Measurements from ENCODE around the gene TMEM63C. TPM values are rescaled to one million over a fixed set of nuclear protein-coding genes. Genes with fewer than 3 reads are reported as not detected.

Gene TMEM63C
- total RNA-seq, 1 donor from 2014 or later = 39.9 TPM

- DNase-seq = peak; percentile 57
- Mint-ChIP-seq H3K9me3 (ENCODE audit: unreplicated experiment) (peaks cover 5% of the 10 kb centered on the region), H3K36me3 (ENCODE audit: unreplicated experiment) (peaks cover 4% of the 10 kb centered on the region), H3K27ac (ENCODE audit: unreplicated experiment) (peak overlapping the region; percentile 22), H3K4me3 (ENCODE audit: unreplicated experiment) (no peak overlapping the region), H3K4me1 (ENCODE audit: low read depth, unreplicated experiment) (peaks cover 7% of the 10 kb centered on the region), H3K27me3 (ENCODE audit: unreplicated experiment) (peaks cover 6% of the 10 kb centered on the region)
- TF ChIP-seq, protein P1, sequence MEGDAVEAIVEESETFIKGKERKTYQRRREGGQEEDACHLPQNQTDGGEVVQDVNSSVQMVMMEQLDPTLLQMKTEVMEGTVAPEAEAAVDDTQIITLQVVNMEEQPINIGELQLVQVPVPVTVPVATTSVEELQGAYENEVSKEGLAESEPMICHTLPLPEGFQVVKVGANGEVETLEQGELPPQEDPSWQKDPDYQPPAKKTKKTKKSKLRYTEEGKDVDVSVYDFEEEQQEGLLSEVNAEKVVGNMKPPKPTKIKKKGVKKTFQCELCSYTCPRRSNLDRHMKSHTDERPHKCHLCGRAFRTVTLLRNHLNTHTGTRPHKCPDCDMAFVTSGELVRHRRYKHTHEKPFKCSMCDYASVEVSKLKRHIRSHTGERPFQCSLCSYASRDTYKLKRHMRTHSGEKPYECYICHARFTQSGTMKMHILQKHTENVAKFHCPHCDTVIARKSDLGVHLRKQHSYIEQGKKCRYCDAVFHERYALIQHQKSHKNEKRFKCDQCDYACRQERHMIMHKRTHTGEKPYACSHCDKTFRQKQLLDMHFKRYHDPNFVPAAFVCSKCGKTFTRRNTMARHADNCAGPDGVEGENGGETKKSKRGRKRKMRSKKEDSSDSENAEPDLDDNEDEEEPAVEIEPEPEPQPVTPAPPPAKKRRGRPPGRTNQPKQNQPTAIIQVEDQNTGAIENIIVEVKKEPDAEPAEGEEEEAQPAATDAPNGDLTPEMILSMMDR (IDR thresholded peaks at IDR 0.05; ENCODE audit: partially characterized antibody, unreplicated experiment) = no peak
Measured at GRCh38 chr14:77240336-77240915, 58.8 kb downstream of the TMEM63C start.

GRCh38 chr14:77241955-77242354 is 60.4 kb downstream of the TMEM63C start:
- Mint-ChIP-seq H3K36me3 (ENCODE audit: unreplicated experiment) (peaks cover 4% of the 10 kb centered on the region), H3K4me1 (ENCODE audit: low read depth, unreplicated experiment) (peaks cover 7% of the 10 kb centered on the region), H3K4me3 (ENCODE audit: unreplicated experiment) (no peak overlapping the region), H3K27me3 (ENCODE audit: unreplicated experiment) (peaks cover 6% of the 10 kb centered on the region), H3K9me3 (ENCODE audit: unreplicated experiment) (peaks cover 5% of the 10 kb centered on the region), H3K27ac (ENCODE audit: unreplicated experiment) (peak overlapping the region; percentile 28)
- TF ChIP-seq, protein P1 (IDR thresholded peaks at IDR 0.05; ENCODE audit: partially characterized antibody, unreplicated experiment) = no peak
- DNase-seq = no peak

DNA sequence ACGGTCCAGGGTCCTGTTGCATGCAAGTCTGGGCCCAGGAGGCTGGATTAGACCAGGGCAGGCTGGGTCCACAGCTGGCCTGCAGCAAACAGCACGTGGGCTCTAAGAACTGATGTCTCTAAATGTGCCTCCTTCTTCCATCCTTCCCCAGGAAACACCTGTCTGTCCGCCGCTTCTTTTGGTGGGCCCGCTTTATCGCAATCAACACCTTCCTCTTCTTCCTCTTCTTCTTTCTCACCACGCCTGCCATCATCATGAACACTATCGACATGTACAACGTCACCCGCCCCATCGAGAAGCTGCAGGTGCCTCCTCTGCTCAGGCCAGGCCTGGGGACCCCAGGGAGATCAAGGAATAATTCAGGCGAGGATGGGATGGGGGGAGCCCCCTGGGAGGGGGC is 61.2 kb downstream of the TMEM63C start:
- DNase-seq = no peak
- Mint-ChIP-seq H3K36me3 (ENCODE audit: unreplicated experiment) (peaks cover 4% of the 10 kb centered on the region), H3K4me1 (ENCODE audit: low read depth, unreplicated experiment) (peaks cover 7% of the 10 kb centered on the region), H3K27me3 (ENCODE audit: unreplicated experiment) (peaks cover 6% of the 10 kb centered on the region), H3K27ac (ENCODE audit: unreplicated experiment) (no peak overlapping the region), H3K9me3 (ENCODE audit: unreplicated experiment) (peaks cover 5% of the 10 kb centered on the region), H3K4me3 (ENCODE audit: unreplicated experiment) (no peak overlapping the region)
- TF ChIP-seq, protein P1 (IDR thresholded peaks at IDR 0.05; ENCODE audit: partially characterized antibody, unreplicated experiment) = no peak

DNA sequence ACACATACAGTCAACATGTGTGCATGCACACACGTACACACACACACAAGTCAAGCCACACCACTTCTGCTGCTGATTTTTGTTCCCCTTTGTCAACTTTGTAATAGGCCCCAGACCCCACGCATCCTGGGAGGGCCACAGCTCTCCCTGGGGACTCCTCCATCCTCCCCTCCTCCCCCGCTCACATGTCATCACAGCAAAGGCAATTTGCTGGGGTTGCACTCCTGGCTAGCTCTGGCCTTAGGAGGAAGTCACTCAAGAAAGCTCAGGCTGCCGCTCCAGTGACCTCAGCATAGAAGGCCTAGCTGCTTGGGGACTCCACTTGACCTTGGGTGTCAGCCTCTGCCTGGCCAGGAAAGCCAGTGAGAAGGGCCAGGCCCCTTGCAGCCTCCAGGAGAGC is 62.3 kb downstream of the TMEM63C start:
- Mint-ChIP-seq H3K9me3 (ENCODE audit: unreplicated experiment) (peaks cover 5% of the 10 kb centered on the region), H3K4me3 (ENCODE audit: unreplicated experiment) (no peak overlapping the region), H3K36me3 (ENCODE audit: unreplicated experiment) (peaks cover 4% of the 10 kb centered on the region), H3K4me1 (ENCODE audit: low read depth, unreplicated experiment) (peaks cover 7% of the 10 kb centered on the region), H3K27ac (ENCODE audit: unreplicated experiment) (no peak overlapping the region), H3K27me3 (ENCODE audit: unreplicated experiment) (peaks cover 6% of the 10 kb centered on the region)
- no peak for DNase-seq
- TF ChIP-seq, protein P1 (IDR thresholded peaks at IDR 0.05; ENCODE audit: partially characterized antibody, unreplicated experiment) = no peak

- Mint-ChIP-seq H3K27me3 (ENCODE audit: unreplicated experiment) (peaks cover 6% of the 10 kb centered on the region), H3K4me1 (ENCODE audit: low read depth, unreplicated experiment) (peaks cover 7% of the 10 kb centered on the region), H3K36me3 (ENCODE audit: unreplicated experiment) (peaks cover 4% of the 10 kb centered on the region), H3K4me3 (ENCODE audit: unreplicated experiment) (no peak overlapping the region), H3K9me3 (ENCODE audit: unreplicated experiment) (peaks cover 2% of the 10 kb centered on the region), H3K27ac (ENCODE audit: unreplicated experiment) (no peak overlapping the region)
- TF ChIP-seq, protein P1 (IDR thresholded peaks at IDR 0.05; ENCODE audit: partially characterized antibody, unreplicated experiment) = no peak
- DNase-seq = no peak
Measured at GRCh38 chr14:77245820-77246219, 64.2 kb downstream of the TMEM63C start.

Data from glutamatergic neuron (in vitro differentiated cells).